Measurements from ENCODE around the gene ZNF473. TPM values are rescaled to one million over a fixed set of nuclear protein-coding genes. Genes with fewer than 3 reads are reported as not detected.

Gene ZNF473
- total and polyA plus RNA-seq, 2 of the 13 experiments (the other 11 are each of a cell fraction or from before 2014, with no cell fraction given), result 5.8 to 11.9 TPM

GRCh38 chr19:49987159-49987698, 38.6 kb upstream of the ZNF473 start (continued):
- TF ChIP-seq ZNF407 (CRISPR knock-in tag; IDR thresholded peaks at IDR 0.05; ENCODE audit: not compliant biosample characterization), result peak; percentile 100
- peak; percentile 67; the same call in 1 of the 2 replicates for TF ChIP-seq ZNF512 (CRISPR knock-in tag; IDR thresholded peaks at IDR 0.05)
- peak; percentile 63 for TF ChIP-seq HNF4A (CRISPR knock-in tag; IDR thresholded peaks at IDR 0.05)
- no peak for TF ChIP-seq HNRNPLL (IDR thresholded peaks at IDR 0.05; ENCODE audit: low read depth, low read length, poor library complexity, severe bottlenecking)
- peak; percentile 100 for TF ChIP-seq MEF2D (CRISPR knock-in tag; IDR thresholded peaks at IDR 0.05)
- TF ChIP-seq RBAK (CRISPR knock-in tag; IDR thresholded peaks at IDR 0.05), result peak; percentile 94
- TF ChIP-seq HNF1B (CRISPR knock-in tag; IDR thresholded peaks at IDR 0.05), result peak; percentile 96
- TF ChIP-seq MXD3 (CRISPR knock-in tag; IDR thresholded peaks at IDR 0.05), result peak; percentile 100
- TF ChIP-seq ZNF329 (CRISPR knock-in tag; IDR thresholded peaks at IDR 0.05; ENCODE audit: low read depth), result peak; percentile 98
- peak; percentile 96 for TF ChIP-seq ZSCAN22 (CRISPR knock-in tag; IDR thresholded peaks at IDR 0.05)
- TF ChIP-seq, protein P1, sequence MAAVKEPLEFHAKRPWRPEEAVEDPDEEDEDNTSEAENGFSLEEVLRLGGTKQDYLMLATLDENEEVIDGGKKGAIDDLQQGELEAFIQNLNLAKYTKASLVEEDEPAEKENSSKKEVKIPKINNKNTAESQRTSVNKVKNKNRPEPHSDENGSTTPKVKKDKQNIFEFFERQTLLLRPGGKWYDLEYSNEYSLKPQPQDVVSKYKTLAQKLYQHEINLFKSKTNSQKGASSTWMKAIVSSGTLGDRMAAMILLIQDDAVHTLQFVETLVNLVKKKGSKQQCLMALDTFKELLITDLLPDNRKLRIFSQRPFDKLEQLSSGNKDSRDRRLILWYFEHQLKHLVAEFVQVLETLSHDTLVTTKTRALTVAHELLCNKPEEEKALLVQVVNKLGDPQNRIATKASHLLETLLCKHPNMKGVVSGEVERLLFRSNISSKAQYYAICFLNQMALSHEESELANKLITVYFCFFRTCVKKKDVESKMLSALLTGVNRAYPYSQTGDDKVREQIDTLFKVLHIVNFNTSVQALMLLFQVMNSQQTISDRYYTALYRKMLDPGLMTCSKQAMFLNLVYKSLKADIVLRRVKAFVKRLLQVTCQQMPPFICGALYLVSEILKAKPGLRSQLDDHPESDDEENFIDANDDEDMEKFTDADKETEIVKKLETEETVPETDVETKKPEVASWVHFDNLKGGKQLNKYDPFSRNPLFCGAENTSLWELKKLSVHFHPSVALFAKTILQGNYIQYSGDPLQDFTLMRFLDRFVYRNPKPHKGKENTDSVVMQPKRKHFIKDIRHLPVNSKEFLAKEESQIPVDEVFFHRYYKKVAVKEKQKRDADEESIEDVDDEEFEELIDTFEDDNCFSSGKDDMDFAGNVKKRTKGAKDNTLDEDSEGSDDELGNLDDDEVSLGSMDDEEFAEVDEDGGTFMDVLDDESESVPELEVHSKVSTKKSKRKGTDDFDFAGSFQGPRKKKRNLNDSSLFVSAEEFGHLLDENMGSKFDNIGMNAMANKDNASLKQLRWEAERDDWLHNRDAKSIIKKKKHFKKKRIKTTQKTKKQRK (IDR thresholded peaks at IDR 0.05; ENCODE audit: low read length), result no peak
- TF ChIP-seq FOXK2 (IDR thresholded peaks at IDR 0.05), result no peak
- TF ChIP-seq ZNF558 (CRISPR knock-in tag; IDR thresholded peaks at IDR 0.05; ENCODE audit: borderline replicate concordance), result peak; percentile 100
- no peak for TF ChIP-seq HNRNPK (IDR thresholded peaks at IDR 0.05; ENCODE audit: low read depth, low read length, poor library complexity, severe bottlenecking)
